Activated naive CD8-positive, alpha-beta T cell treated with anti-CD3 and anti-CD28 coated beads, Interleukin-2, amount 10 ng/mL, durations not matched to agents 7 days and 5 days (primary cell): ENCODE measurements around the gene ARMC8. TPM values are rescaled to one million over a fixed set of nuclear protein-coding genes. Genes with fewer than 3 reads are reported as not detected.

Experiments used
- ATAC-seq: fragments of 150-1000 bp; cut with Tn5 transposase; one replicate; pipeline ENCODE4 v1.10.0; 2021; ENCODE audit warnings: low read depth, moderate library complexity
- POLR2A ChIA-PET: fragments of 350-600 bp; sonication (Branson Sonifier 250); formaldehyde crosslinking; loops from one replicate; lab custom pipeline; 2021; ENCODE audit warnings: antibody characterized with exemption; lab: Charles Lee
- DNase-seq: peaks from one replicate; pipeline ENCODE4 v3.0.0; 2021
- H3K27ac Mint-ChIP-seq: one replicate; pipeline ENCODE4 v1.8.0; 2022; ENCODE audit warnings: mild to moderate bottlenecking, mixed read lengths
- H3K27me3 Mint-ChIP-seq: one replicate; pipeline ENCODE4 v1.8.0; 2022; ENCODE audit warnings: mild to moderate bottlenecking, moderate library complexity, mixed read lengths
- H3K36me3 Mint-ChIP-seq: one replicate; pipeline ENCODE4 v1.8.0; 2021; ENCODE audit warnings: mild to moderate bottlenecking, mixed read lengths
- H3K4me1 Mint-ChIP-seq: one replicate; pipeline ENCODE4 v1.8.0; 2021; ENCODE audit warnings: mixed read lengths
- H3K4me3 Mint-ChIP-seq: one replicate; pipeline ENCODE4 v1.8.0; 2022; ENCODE audit warnings: mild to moderate bottlenecking, moderate library complexity, mixed read lengths
- H3K9me3 Mint-ChIP-seq: one replicate; pipeline ENCODE4 v1.8.0; 2021; ENCODE audit warnings: mixed read lengths
- total RNA-seq, 2 experiments: library from RNA; stranded (reverse); gene quantifications; one replicate each; pipeline ENCODE4 v1.2.3, GENCODE V29; 2021

ARMC8 gene
- total RNA-seq, 2 experiments from 2014 or later = 53.1 to 60.9 TPM

DNA sequence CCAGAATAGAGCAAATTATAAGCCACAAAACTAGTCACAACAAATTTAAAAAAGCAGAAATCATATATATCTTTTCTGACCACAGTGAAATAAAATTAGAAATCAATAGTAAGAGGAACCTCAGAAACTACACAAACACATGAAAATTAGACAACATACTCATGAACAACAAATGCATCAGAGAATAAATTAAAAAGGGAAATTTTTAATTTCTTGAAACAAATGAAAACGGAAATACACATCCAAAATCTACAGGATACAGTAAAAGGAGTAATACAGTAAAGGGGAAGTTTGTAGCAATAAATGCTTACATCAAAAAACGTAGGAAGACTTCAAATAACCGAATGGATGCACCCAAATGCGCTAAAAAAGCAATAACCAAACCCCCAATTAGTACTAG, 123.4 kb downstream of the ARMC8 start:
- ATAC-seq (no peak), DNase-seq (no peak)
- Mint-ChIP-seq H3K27ac (no peak overlapping the region), H3K27me3 (peaks cover 19% of the 10 kb centered on the region), H3K4me1 (no peaks in the 10 kb centered on the region), H3K9me3 (peaks cover 23% of the 10 kb centered on the region), H3K36me3 (peaks cover 20% of the 10 kb centered on the region), H3K4me3 (no peak overlapping the region)
- POLR2A ChIA-PET = no interaction called here

DNA sequence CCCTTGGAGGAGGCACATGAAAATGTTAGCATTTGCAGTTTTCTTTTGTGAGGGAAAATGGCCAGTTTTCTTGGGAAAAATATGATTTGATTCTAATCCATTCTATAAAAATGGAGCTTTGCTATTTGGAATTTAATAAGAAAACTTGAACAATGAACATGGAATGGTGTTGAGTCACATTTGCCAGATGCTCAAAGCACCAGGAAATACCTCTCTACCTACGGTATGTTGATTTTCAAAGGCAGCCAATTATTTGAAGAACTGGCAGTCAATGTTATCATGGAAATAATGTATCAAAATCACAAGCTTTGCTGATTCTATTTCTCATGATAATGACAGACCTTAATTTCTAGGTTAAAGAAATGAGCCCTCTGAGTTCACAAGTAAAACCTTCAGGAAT, 127.7 kb downstream of the ARMC8 start:
- H3K4me1 Mint-ChIP-seq = no peaks in the 10 kb centered on the region
- ATAC-seq = no peak

GRCh38 chr3:138317687-138318086, 130.6 kb downstream of the ARMC8 start:
- POLR2A ChIA-PET = no interaction called here
- H3K27ac Mint-ChIP-seq = no peak overlapping the region
- H3K4me1 Mint-ChIP-seq = peaks cover 4% of the 10 kb centered on the region
- no peaks in the 10 kb centered on the region for H3K9me3 Mint-ChIP-seq
- DNase-seq = no peak
- no peaks in the 10 kb centered on the region for H3K36me3 Mint-ChIP-seq
- ATAC-seq = no peak
- H3K4me3 Mint-ChIP-seq = no peak overlapping the region
- peaks cover 5% of the 10 kb centered on the region for H3K27me3 Mint-ChIP-seq

More for the DNA sequence above, 127.7 kb downstream of the ARMC8 start:
- Mint-ChIP-seq H3K27ac (no peak overlapping the region), H3K27me3 (peaks cover 19% of the 10 kb centered on the region), H3K4me3 (no peak overlapping the region), H3K9me3 (peaks cover 9% of the 10 kb centered on the region), H3K36me3 (peaks cover 7% of the 10 kb centered on the region)
- POLR2A ChIA-PET = no interaction called here
- no peak for DNase-seq

DNA sequence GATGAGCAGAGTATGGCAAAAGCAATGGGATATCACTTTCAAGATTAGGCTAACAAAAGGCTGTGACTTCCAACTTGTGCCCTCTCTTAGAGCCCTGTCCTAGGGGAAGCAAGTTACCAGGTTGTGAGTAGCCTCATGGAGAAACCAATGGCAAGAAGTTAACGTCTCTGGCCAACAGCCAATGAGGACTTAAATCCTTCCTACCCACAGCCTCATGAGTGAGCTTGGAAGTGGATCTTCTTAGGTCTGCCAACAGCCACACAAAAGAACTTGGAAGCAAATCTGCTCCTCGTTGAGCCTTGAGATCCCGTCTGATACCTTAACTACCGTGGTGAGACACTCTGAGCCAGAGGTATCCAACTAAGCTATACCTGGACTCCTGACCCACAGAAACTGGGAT, 136.9 kb downstream of the ARMC8 start:
- Mint-ChIP-seq H3K9me3 (no peaks in the 10 kb centered on the region), H3K4me1 (peaks cover 21% of the 10 kb centered on the region), H3K27me3 (no peaks in the 10 kb centered on the region), H3K4me3 (no peak overlapping the region), H3K36me3 (no peaks in the 10 kb centered on the region), H3K27ac (no peak overlapping the region)
- POLR2A ChIA-PET = no interaction called here
- DNase-seq = no peak
- no peak for ATAC-seq

DNA sequence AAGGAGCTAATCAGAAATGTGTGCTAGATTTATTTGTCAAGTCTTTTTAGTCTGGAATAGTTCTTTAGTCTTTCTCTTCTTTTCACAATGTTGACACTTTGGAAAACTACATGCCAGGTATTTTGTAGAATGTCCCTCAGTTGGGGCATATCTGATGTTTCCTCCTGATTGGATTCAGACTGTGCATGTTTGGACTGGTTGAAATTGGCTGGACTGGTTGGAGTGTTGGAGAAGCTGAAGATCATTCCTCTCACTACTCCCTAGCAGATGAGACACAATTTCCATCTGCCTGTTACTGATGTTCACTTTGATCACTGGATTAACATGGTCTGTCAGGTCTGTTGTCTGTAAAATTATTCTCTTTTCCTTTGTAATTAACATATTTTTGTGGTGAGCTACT, 138.9 kb downstream of the ARMC8 start:
- DNase-seq (no peak), ATAC-seq (no peak)
- no peaks in the 10 kb centered on the region for H3K36me3 Mint-ChIP-seq
- H3K4me3 Mint-ChIP-seq = no peak overlapping the region
- no peaks in the 10 kb centered on the region for H3K9me3 Mint-ChIP-seq
- H3K4me1 Mint-ChIP-seq = peaks cover 29% of the 10 kb centered on the region
- peaks cover 3% of the 10 kb centered on the region for H3K27me3 Mint-ChIP-seq
- no peak overlapping the region for H3K27ac Mint-ChIP-seq
- POLR2A ChIA-PET = interaction anchor here (0.6 kb wide), 1 partner anchor 151 kb away, joined by 3 read pairs; the partner anchor contains the start of gene DBR1

GRCh38 chr3:138326866-138327595, 139.9 kb downstream of the ARMC8 start:
- peaks cover 3% of the 10 kb centered on the region for H3K27me3 Mint-ChIP-seq
- POLR2A ChIA-PET = interaction anchor here (0.6 kb wide), 1 partner anchor 152 kb away, joined by 3 read pairs; the partner anchor contains the start of gene DBR1
- no peaks in the 10 kb centered on the region for H3K9me3 Mint-ChIP-seq
- H3K4me3 Mint-ChIP-seq = no peak overlapping the region
- no peaks in the 10 kb centered on the region for H3K36me3 Mint-ChIP-seq
- H3K27ac Mint-ChIP-seq = no peak overlapping the region
- ATAC-seq = no peak
- DNase-seq = no peak
- H3K4me1 Mint-ChIP-seq = peaks cover 29% of the 10 kb centered on the region

GRCh38 chr3:138327831-138328230, 140.7 kb downstream of the ARMC8 start:
- no peaks in the 10 kb centered on the region for H3K9me3 Mint-ChIP-seq
- DNase-seq (no peak), ATAC-seq (no peak)
- peaks cover 31% of the 10 kb centered on the region for H3K4me1 Mint-ChIP-seq
- peaks cover 3% of the 10 kb centered on the region for H3K27me3 Mint-ChIP-seq
- no peak overlapping the region for H3K4me3 Mint-ChIP-seq
- POLR2A ChIA-PET = interaction anchor here (2.6 kb wide), 1 partner anchor 141 kb away, joined by 14 read pairs; the partner anchor contains the start of gene ARMC8
- H3K36me3 Mint-ChIP-seq = no peaks in the 10 kb centered on the region
- H3K27ac Mint-ChIP-seq = no peak overlapping the region

GRCh38 chr3:138328341-138328740, 141.2 kb downstream of the ARMC8 start:
- Mint-ChIP-seq H3K36me3 (no peaks in the 10 kb centered on the region), H3K27me3 (peaks cover 3% of the 10 kb centered on the region), H3K27ac (peak overlapping the region; percentile 69), H3K9me3 (no peaks in the 10 kb centered on the region), H3K4me1 (peaks cover 31% of the 10 kb centered on the region), H3K4me3 (peak overlapping the region; percentile 90)
- no peak for ATAC-seq
- POLR2A ChIA-PET = interaction anchor here (2.6 kb wide), 1 partner anchor 141 kb away, joined by 14 read pairs; the partner anchor contains the start of gene ARMC8
- DNase-seq = no peak

- H3K27ac Mint-ChIP-seq = peak within 1 kb of the TSS; percentile 83
- H3K9me3 Mint-ChIP-seq = no peaks in the 10 kb centered on the region
- H3K4me3 Mint-ChIP-seq = peak within 1 kb of the TSS; percentile 90
- H3K27me3 Mint-ChIP-seq = peaks cover 3% of the 10 kb centered on the region
- peaks cover 30% of the 10 kb centered on the region for H3K4me1 Mint-ChIP-seq
- H3K36me3 Mint-ChIP-seq = no peaks in the 10 kb centered on the region
- POLR2A ChIA-PET = interaction anchor here (2.6 kb wide), 1 partner anchor 142 kb away, joined by 14 read pairs; the partner anchor contains the start of gene ARMC8
- DNase-seq = peak; percentile 89
- peak; percentile 88 for ATAC-seq
These were observed 142.3 kb downstream of the ARMC8 start, which contains the start of gene NME9 for GRCh38 chr3:138329127-138329983. NME9 (minus strand) TSS chr3:138329851; CDS start chr3:138329335, 516 bp downstream.

GRCh38 chr3:138329984-138330293, 142.8 kb downstream of the ARMC8 start:
- POLR2A ChIA-PET = interaction anchor here (2.6 kb wide), 1 partner anchor 143 kb away, joined by 14 read pairs; the partner anchor contains the start of gene ARMC8
- H3K27me3 Mint-ChIP-seq = peaks cover 3% of the 10 kb centered on the region
- H3K9me3 Mint-ChIP-seq = no peaks in the 10 kb centered on the region
- H3K36me3 Mint-ChIP-seq = no peaks in the 10 kb centered on the region
- ATAC-seq (no peak), DNase-seq (no peak)
- peak overlapping the region; percentile 90 for H3K4me3 Mint-ChIP-seq
- peaks cover 25% of the 10 kb centered on the region for H3K4me1 Mint-ChIP-seq
- H3K27ac Mint-ChIP-seq = peak overlapping the region; percentile 48

- H3K4me1 Mint-ChIP-seq = peaks cover 24% of the 10 kb centered on the region
- ATAC-seq = no peak
- no peaks in the 10 kb centered on the region for H3K36me3 Mint-ChIP-seq
- DNase-seq = no peak
- no peak overlapping the region for H3K27ac Mint-ChIP-seq
- H3K4me3 Mint-ChIP-seq = no peak overlapping the region
- H3K9me3 Mint-ChIP-seq = no peaks in the 10 kb centered on the region
- H3K27me3 Mint-ChIP-seq = peaks cover 6% of the 10 kb centered on the region
- POLR2A ChIA-PET = no interaction called here
These were observed 144.2 kb downstream of the ARMC8 start for GRCh38 chr3:138331143-138331894.

GRCh38 chr3:138332472-138333073, 145.5 kb downstream of the ARMC8 start:
- no peak overlapping the region for H3K27ac Mint-ChIP-seq
- H3K4me1 Mint-ChIP-seq = peaks cover 22% of the 10 kb centered on the region
- POLR2A ChIA-PET = interaction anchor here (0.6 kb wide), 1 partner anchor 8 kb away, joined by 3 read pairs; no protein-coding TSS in a partner anchor
- H3K9me3 Mint-ChIP-seq = no peaks in the 10 kb centered on the region
- H3K4me3 Mint-ChIP-seq = no peak overlapping the region
- H3K27me3 Mint-ChIP-seq = peaks cover 11% of the 10 kb centered on the region
- ATAC-seq (no peak), DNase-seq (no peak)
- no peaks in the 10 kb centered on the region for H3K36me3 Mint-ChIP-seq
